Muscle of leg (tissue), 16 donors: ENCODE data around the gene CDH20. TPM values are rescaled to one million over a fixed set of nuclear protein-coding genes. Genes with fewer than 3 reads are reported as not detected.
A peak's percentile ranks its signal among the peaks of the same experiment; 100 is the strongest.

Source experiments
- DNase-seq: peaks from one replicate; pipeline ENCODE4 v3.0.0; 2013
- H3K27ac ChIP-seq: one replicate; pipeline ENCODE4 v1.5.1; 2013; ENCODE audit warnings: mild to moderate bottlenecking, low read length, control low read depth
- H3K27me3 ChIP-seq: one replicate; pipeline ENCODE4 v1.6.1; 2013; ENCODE audit warnings: low read length; ENCODE audit not compliant: control insufficient read depth, insufficient read depth
- H3K36me3 ChIP-seq: one replicate; pipeline ENCODE4 v1.6.1; 2013; ENCODE audit warnings: low read length; ENCODE audit not compliant: control insufficient read depth, insufficient read depth
- H3K4me1 ChIP-seq: one replicate; pipeline ENCODE4 v1.6.1; 2013; ENCODE audit warnings: low read length; ENCODE audit not compliant: control insufficient read depth, insufficient read depth
- H3K4me3 ChIP-seq: one replicate; pipeline ENCODE4 v1.5.1; 2013; ENCODE audit warnings: low read length, control low read depth
- H3K9me3 ChIP-seq: replicated peaks from 2 replicates; pipeline ENCODE4 v1.6.1; 2013; ENCODE audit warnings: low read depth, low read length; ENCODE audit not compliant: control insufficient read depth
- WGBS: methylation state at CpG from one replicate; pipeline ENCODE4 v1.1.5; 2013; ENCODE audit warnings: missing lambda C conversion rate; ENCODE audit not compliant: insufficient coverage; 5-methylcytosine and 5-hydroxymethylcytosine counted together
- long read RNA-seq, 11 donors: transcript quantifications; one replicate each; lab custom pipeline, GENCODE V29; 2026
- polyA plus RNA-seq, 8 donors: library from polyadenylated mRNA; unstranded; fragments of 120-200 nt; gene quantifications; one replicate each; pipeline versions ENCODE4 v1.2.1 to v1.2.3, GENCODE V29; 2013; ENCODE audit warnings: inconsistent platforms in 1 of 8, low replicate concordance in 1 of 8; ENCODE audit not compliant: insufficient read length in 8 of 8, insufficient read depth in 1 of 8
- total RNA-seq: library from RNA; stranded (reverse); fragments of 120-200 nt; gene quantifications from one replicate; pipeline ENCODE4 v1.2.4, GENCODE V29; 2013

CDH20 gene
- total RNA-seq (0.80 TPM), polyA plus RNA-seq (1 to 10 TPM in 6 of 8 donors, under 1 TPM in 2; 0.44 to 1.7 (median 1.2) TPM)
- long read RNA-seq, donor 1: 0 reads
- long read RNA-seq, donor 2: 0 reads
- long read RNA-seq, donor 3: 0 reads
- long read RNA-seq, donor 4: 0 reads
- long read RNA-seq, donor 5: 0 reads
- long read RNA-seq, donor 6: 0 reads
- long read RNA-seq, donor 7: 0 reads
- long read RNA-seq, donor 8: 0 reads
- long read RNA-seq, donor 9: 0 reads
- long read RNA-seq, donor 10: 0 reads
- long read RNA-seq, donor 11: 0 reads

- no peaks in the 10 kb centered on the region for H3K9me3 ChIP-seq
- peak; percentile 21 for DNase-seq
- H3K36me3 ChIP-seq: no peaks in the 10 kb centered on the region
- H3K4me1 ChIP-seq: peaks cover 20% of the 10 kb centered on the region
- 0% methylated on average over 24 of the region's 32 CpGs for WGBS
- H3K27me3 ChIP-seq: peaks cover 26% of the 10 kb centered on the region
- peak within 1 kb of the TSS; percentile 55 for H3K4me3 ChIP-seq
- H3K27ac ChIP-seq: no peak within 1 kb of the TSS
These were observed at the start of gene CDH20 for GRCh38 chr18:61333271-61333745. Gene CDH20, plus strand, starts transcription at chr18:61333430.

- Histone ChIP-seq H3K4me3 (no peak overlapping the region), H3K27me3 (no peaks in the 10 kb centered on the region)
- WGBS: no CpG with 5 or more reads among the region's 4 CpGs
These were observed 49.2 kb upstream of the CDH20 start for GRCh38 chr18:61284039-61284438.

GRCh38 chr18:61285777-61286176, 47.5 kb upstream of the CDH20 start:
- peaks cover 3% of the 10 kb centered on the region for H3K9me3 ChIP-seq
- DNase-seq: peak; percentile 1
- WGBS: no CpG with 5 or more reads among the region's 2 CpGs
- no peaks in the 10 kb centered on the region for H3K27me3 ChIP-seq
- no peaks in the 10 kb centered on the region for H3K4me1 ChIP-seq
- no peak overlapping the region for H3K4me3 ChIP-seq
- no peaks in the 10 kb centered on the region for H3K36me3 ChIP-seq
- no peak overlapping the region for H3K27ac ChIP-seq

More at GRCh38 chr18:61284039-61284438, 49.2 kb upstream of the CDH20 start:
- Histone ChIP-seq H3K36me3 (no peaks in the 10 kb centered on the region), H3K27ac (no peak overlapping the region), H3K4me1 (no peaks in the 10 kb centered on the region), H3K9me3 (peaks cover 5% of the 10 kb centered on the region)
- DNase-seq: no peak

- H3K4me1 ChIP-seq: no peaks in the 10 kb centered on the region
- H3K27me3 ChIP-seq: no peaks in the 10 kb centered on the region
- DNase-seq: no peak
- H3K9me3 ChIP-seq: no peaks in the 10 kb centered on the region
- WGBS: no CpG with 5 or more reads among the region's 4 CpGs
- no peak overlapping the region for H3K4me3 ChIP-seq
- no peaks in the 10 kb centered on the region for H3K36me3 ChIP-seq
- no peak overlapping the region for H3K27ac ChIP-seq
These were observed 46.4 kb upstream of the CDH20 start for GRCh38 chr18:61286867-61287266.

GRCh38 chr18:61290616-61291015, 42.6 kb upstream of the CDH20 start:
- DNase-seq: no peak
- WGBS: 84% methylated on average over 4 of the region's 5 CpGs
- Histone ChIP-seq H3K9me3 (no peaks in the 10 kb centered on the region), H3K4me3 (no peak overlapping the region), H3K4me1 (no peaks in the 10 kb centered on the region), H3K27me3 (no peaks in the 10 kb centered on the region), H3K27ac (no peak overlapping the region), H3K36me3 (no peaks in the 10 kb centered on the region)

GRCh38 chr18:61292280-61293035, 40.8 kb upstream of the CDH20 start:
- no CpG with 5 or more reads among the region's 4 CpGs for WGBS
- Histone ChIP-seq H3K36me3 (no peaks in the 10 kb centered on the region), H3K27me3 (no peaks in the 10 kb centered on the region), H3K27ac (no peak overlapping the region), H3K4me3 (no peak overlapping the region), H3K9me3 (no peaks in the 10 kb centered on the region), H3K4me1 (no peaks in the 10 kb centered on the region)
- DNase-seq: no peak

GRCh38 chr18:61295153-61295552, 38.1 kb upstream of the CDH20 start:
- Histone ChIP-seq H3K4me3 (no peak overlapping the region), H3K27me3 (no peaks in the 10 kb centered on the region), H3K9me3 (no peaks in the 10 kb centered on the region), H3K4me1 (no peaks in the 10 kb centered on the region), H3K27ac (no peak overlapping the region), H3K36me3 (no peaks in the 10 kb centered on the region)
- WGBS: no CpG with 5 or more reads among the region's 1 CpG
- no peak for DNase-seq

- H3K4me3 ChIP-seq: no peak overlapping the region
- WGBS: no CpG with 5 or more reads among the region's 3 CpGs
These were observed 25.2 kb upstream of the CDH20 start for GRCh38 chr18:61308004-61308403.

GRCh38 chr18:61308795-61309393, 24.3 kb upstream of the CDH20 start:
- Histone ChIP-seq H3K27me3 (no peaks in the 10 kb centered on the region), H3K9me3 (no peaks in the 10 kb centered on the region), H3K27ac (no peak overlapping the region), H3K4me3 (no peak overlapping the region), H3K4me1 (no peaks in the 10 kb centered on the region), H3K36me3 (no peaks in the 10 kb centered on the region)
- DNase-seq: no peak
- WGBS: 57% methylated on average over 9 of the region's 11 CpGs

More at GRCh38 chr18:61308004-61308403, 25.2 kb upstream of the CDH20 start:
- Histone ChIP-seq H3K27ac (no peak overlapping the region), H3K27me3 (no peaks in the 10 kb centered on the region), H3K36me3 (no peaks in the 10 kb centered on the region), H3K4me1 (no peaks in the 10 kb centered on the region), H3K9me3 (no peaks in the 10 kb centered on the region)
- DNase-seq: no peak

- Histone ChIP-seq H3K27me3 (no peaks in the 10 kb centered on the region), H3K27ac (no peak overlapping the region), H3K4me3 (no peak overlapping the region), H3K36me3 (no peaks in the 10 kb centered on the region), H3K4me1 (no peaks in the 10 kb centered on the region), H3K9me3 (no peaks in the 10 kb centered on the region)
- DNase-seq: peak; percentile 61
- WGBS: 4% methylated on average over 5 of the region's 9 CpGs
These were observed 10.9 kb upstream of the CDH20 start for GRCh38 chr18:61322265-61322873.
